HG03575 (cell line): ENCODE measurements around the gene NDUFA13.

Experiments used
- ATAC-seq: cut with Tn5 transposase; IDR thresholded peaks from one replicate; pipeline ENCODE4 v1.9.1; 2021; ENCODE audit not compliant: unreplicated experiment, insufficient number of reproducible peaks, low FRiP score; ENCODE audit errors: extremely low read depth

The NDUFA13 gene

GRCh38 chr19:19504754-19505668, 11.0 kb upstream of the NDUFA13 start:
- no peak for ATAC-seq

- ATAC-seq = no peak
These were observed 10.2 kb upstream of the NDUFA13 start for GRCh38 chr19:19505669-19506326.

GRCh38 chr19:19506592-19506991, 9.4 kb upstream of the NDUFA13 start:
- no peak for ATAC-seq

GRCh38 chr19:19507354-19507753, 8.7 kb upstream of the NDUFA13 start:
- ATAC-seq = no peak

GRCh38 chr19:19508217-19508616, 7.8 kb upstream of the NDUFA13 start:
- no peak for ATAC-seq

- ATAC-seq = no peak
These were observed 5.6 kb upstream of the NDUFA13 start for GRCh38 chr19:19510432-19510831.

GRCh38 chr19:19513682-19514081, 2.3 kb upstream of the NDUFA13 start:
- ATAC-seq = no peak

- ATAC-seq = no peak
These were observed 1.8 kb upstream of the NDUFA13 start for GRCh38 chr19:19514215-19514657.

GRCh38 chr19:19514881-19515641, 964 bp upstream of the NDUFA13 start, which contains the start of gene TSSK6:
Gene TSSK6, minus strand, starts transcription at chr19:19515548. Its CDS starts 121 bp downstream, at chr19:19515427.
- ATAC-seq = no peak

GRCh38 chr19:19517235-19517619, 1.2 kb downstream of the NDUFA13 start:
- ATAC-seq = no peak

GRCh38 chr19:19520989-19521388, 5.0 kb downstream of the NDUFA13 start:
- no peak for ATAC-seq

GRCh38 chr19:19523177-19523576, 7.2 kb downstream of the NDUFA13 start:
- no peak for ATAC-seq

GRCh38 chr19:19524053-19524452, 8.0 kb downstream of the NDUFA13 start:
- no peak for ATAC-seq

- ATAC-seq = no peak
These were observed 9.8 kb downstream of the NDUFA13 start for GRCh38 chr19:19525611-19526380.

GRCh38 chr19:19526581-19527370, 10.8 kb downstream of the NDUFA13 start:
- no peak for ATAC-seq

- ATAC-seq = no peak
These were observed 11.3 kb downstream of the NDUFA13 start for GRCh38 chr19:19527371-19527656.

GRCh38 chr19:19527674-19528625, 11.9 kb downstream of the NDUFA13 start:
- ATAC-seq = no peak
